HUES64 (cell line): ENCODE data around the gene PCYOX1L.

Source experiments
- H3K27ac ChIP-seq: 2 replicates; pipeline ENCODE4 v1.7.0; 2013; ENCODE audit warnings: low read depth, low read length, inconsistent platforms
- H3K27me3 ChIP-seq: 2 replicates; pipeline ENCODE4 v1.6.1; 2013; ENCODE audit warnings: mild to moderate bottlenecking, low read length; ENCODE audit not compliant: insufficient read depth
- H3K36me3 ChIP-seq: 2 replicates; pipeline ENCODE4 v1.6.1; 2013; ENCODE audit warnings: mild to moderate bottlenecking, low read length; ENCODE audit not compliant: insufficient read depth
- H3K4me1 ChIP-seq: 2 replicates; pipeline ENCODE4 v1.6.1; 2013; ENCODE audit warnings: mild to moderate bottlenecking, low read length, moderate library complexity; ENCODE audit not compliant: insufficient read depth
- H3K4me3 ChIP-seq: 2 replicates; pipeline ENCODE4 v1.5.1; 2013; ENCODE audit warnings: mild to moderate bottlenecking, low read length, moderate library complexity
- H3K9ac ChIP-seq: 2 replicates; pipeline ENCODE4 v1.6.1; 2013; ENCODE audit warnings: mild to moderate bottlenecking, low read depth, low read length
- H3K9me3 ChIP-seq: 2 replicates; pipeline ENCODE4 v1.6.1; 2013; ENCODE audit warnings: low read depth, low read length; ENCODE audit not compliant: insufficient read depth
- WGBS: fragments of 150-250, 120-280 bp; methylation state at CpG from one replicate; pipeline ENCODE4 v1.1.7; 2013; ENCODE audit warnings: missing lambda C conversion rate; 5-methylcytosine and 5-hydroxymethylcytosine counted together

The PCYOX1L gene

DNA sequence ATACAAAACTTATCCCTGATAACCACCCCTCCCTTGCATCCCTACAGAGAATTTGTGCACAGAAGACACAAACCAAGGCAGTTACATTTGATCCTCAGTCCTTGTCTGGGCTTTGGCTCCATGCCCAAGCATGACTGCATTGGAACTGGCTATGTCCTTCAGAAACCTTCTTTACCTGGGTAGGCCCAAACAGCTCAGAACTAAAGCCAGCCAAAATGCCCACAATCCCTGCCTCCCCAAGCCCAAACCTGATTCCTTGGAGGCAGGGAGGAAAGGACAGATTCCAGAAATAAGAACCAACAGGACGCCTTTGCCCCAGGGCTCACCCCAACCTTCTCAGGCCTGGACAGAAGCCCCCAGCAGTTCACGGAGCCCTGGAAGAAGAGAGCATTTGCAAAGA is 13.0 kb downstream of the PCYOX1L start:
- no peaks in the 10 kb centered on the region for H3K9me3 ChIP-seq
- no peaks in the 10 kb centered on the region for H3K27me3 ChIP-seq

GRCh38 chr5:149371296-149371962 is 13.6 kb downstream of the PCYOX1L start:
- Histone ChIP-seq H3K4me3 (no peak overlapping the region), H3K27me3 (no peaks in the 10 kb centered on the region), H3K9ac (no peak overlapping the region), H3K27ac (no peak overlapping the region), H3K36me3 (no peaks in the 10 kb centered on the region), H3K4me1 (peaks cover 4% of the 10 kb centered on the region; the same call in 1 of the 2 replicates), H3K9me3 (no peaks in the 10 kb centered on the region)
- 54% methylated on average over 12 of the region's 12 CpGs for WGBS

More for the DNA sequence above, 13.0 kb downstream of the PCYOX1L start:
- H3K4me1 ChIP-seq: peaks cover 4% of the 10 kb centered on the region; the same call in 1 of the 2 replicates
- H3K36me3 ChIP-seq: no peaks in the 10 kb centered on the region
- no peak overlapping the region for H3K9ac ChIP-seq
- H3K4me3 ChIP-seq: no peak overlapping the region
- H3K27ac ChIP-seq: no peak overlapping the region
- WGBS: 83% methylated on average over 2 of the region's 2 CpGs

DNA sequence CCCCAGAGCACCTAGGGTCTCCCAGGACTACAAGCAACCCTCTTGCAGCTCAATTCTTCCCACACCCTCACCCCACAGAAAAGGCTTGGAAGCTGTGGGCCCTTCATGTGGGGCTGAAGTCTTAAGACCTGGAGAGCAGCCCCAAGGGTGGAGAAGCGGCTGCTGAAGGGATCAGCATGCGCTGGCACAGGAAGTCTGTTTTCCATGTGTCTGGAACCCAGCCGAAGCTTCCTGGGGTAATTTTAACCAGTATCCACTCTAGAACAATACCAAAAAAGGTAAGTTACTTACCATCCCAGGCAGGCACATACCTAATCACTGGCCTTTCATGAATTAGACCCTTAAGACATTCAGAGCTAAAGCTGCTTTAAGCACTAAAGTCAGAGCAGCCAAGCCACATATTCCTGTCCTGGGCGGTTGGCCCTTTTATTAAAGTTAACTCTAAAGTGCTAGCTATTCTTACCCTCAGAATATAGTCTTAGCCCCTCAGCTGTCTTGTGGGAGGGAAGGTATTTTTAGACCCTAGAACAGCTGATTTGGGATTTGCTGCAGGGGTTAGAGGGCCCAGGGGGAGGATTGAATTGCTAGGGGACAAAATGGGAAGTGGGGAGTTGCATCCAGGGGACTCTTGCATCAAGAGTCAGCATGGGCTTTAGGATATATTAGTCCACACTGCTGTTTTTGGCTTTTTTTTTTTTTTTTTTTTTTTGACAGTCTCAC is 14.4 kb downstream of the PCYOX1L start:
- Histone ChIP-seq H3K27ac (no peak overlapping the region), H3K4me1 (peaks cover 4% of the 10 kb centered on the region; the same call in 1 of the 2 replicates), H3K4me3 (no peak overlapping the region), H3K9me3 (no peaks in the 10 kb centered on the region), H3K9ac (no peak overlapping the region), H3K36me3 (no peaks in the 10 kb centered on the region), H3K27me3 (no peaks in the 10 kb centered on the region)
- WGBS: 95% methylated on average over 4 of the region's 4 CpGs

DNA sequence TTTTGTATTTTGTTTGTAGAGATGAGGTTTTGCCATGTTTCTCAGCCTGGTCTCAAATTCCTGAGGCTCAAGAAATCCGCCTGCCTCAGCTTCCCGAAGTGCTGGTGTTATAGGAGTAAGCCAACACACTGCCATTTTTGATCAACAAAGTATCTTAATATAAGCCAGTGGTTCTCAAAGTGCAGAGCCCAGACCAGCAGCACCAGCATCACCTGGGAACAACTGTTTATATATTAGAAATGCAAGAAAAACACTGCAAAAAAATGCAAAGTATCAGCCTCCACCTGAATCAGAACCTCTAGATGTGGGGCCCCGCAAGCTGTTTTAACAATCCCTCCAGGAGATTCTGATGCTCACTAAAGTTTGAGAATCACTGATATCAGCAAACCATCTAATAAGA is 15.1 kb downstream of the PCYOX1L start:
- Histone ChIP-seq H3K27me3 (no peaks in the 10 kb centered on the region), H3K36me3 (no peaks in the 10 kb centered on the region), H3K9me3 (no peaks in the 10 kb centered on the region), H3K4me3 (no peak overlapping the region), H3K4me1 (peaks cover 4% of the 10 kb centered on the region; the same call in 1 of the 2 replicates), H3K27ac (no peak overlapping the region), H3K9ac (no peak overlapping the region)
- 93% methylated on average over 3 of the region's 3 CpGs for WGBS

- no peaks in the 10 kb centered on the region for H3K9me3 ChIP-seq
- H3K4me1 ChIP-seq: peaks cover 4% of the 10 kb centered on the region; the same call in 1 of the 2 replicates
- H3K27ac ChIP-seq: no peak overlapping the region
- no peaks in the 10 kb centered on the region for H3K36me3 ChIP-seq
- no peak overlapping the region for H3K9ac ChIP-seq
- H3K27me3 ChIP-seq: no peaks in the 10 kb centered on the region
- H3K4me3 ChIP-seq: no peak overlapping the region
- 96% methylated on average over 20 of the region's 20 CpGs for WGBS
These were observed 16.5 kb downstream of the PCYOX1L start for GRCh38 chr5:149374303-149374702.

DNA sequence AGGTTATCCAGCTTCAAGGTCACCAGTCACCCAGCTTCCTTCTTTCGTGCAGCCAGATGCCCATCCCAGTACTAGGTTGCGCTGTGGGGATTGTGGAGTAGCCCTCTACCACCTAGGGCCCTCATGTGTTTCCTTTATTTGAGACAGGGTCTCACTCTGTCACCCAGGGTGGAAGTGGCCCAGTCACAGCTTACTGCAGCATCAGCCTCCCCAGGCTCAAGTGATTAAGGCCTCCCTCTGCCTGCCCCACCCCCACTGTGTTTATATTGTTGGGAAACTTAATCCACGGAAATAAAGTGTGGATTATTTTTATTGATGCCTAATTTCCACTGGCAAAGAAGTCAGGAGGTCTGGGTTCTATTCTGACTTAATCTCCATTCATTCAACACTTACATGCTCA is 17.0 kb downstream of the PCYOX1L start:
- WGBS: 93% methylated on average over 2 of the region's 3 CpGs
- H3K27ac ChIP-seq: no peak overlapping the region
- H3K9ac ChIP-seq: no peak overlapping the region
- no peaks in the 10 kb centered on the region for H3K27me3 ChIP-seq
- H3K9me3 ChIP-seq: no peaks in the 10 kb centered on the region
- no peak overlapping the region for H3K4me3 ChIP-seq
- no peaks in the 10 kb centered on the region for H3K36me3 ChIP-seq
- peaks cover 4% of the 10 kb centered on the region; the same call in 1 of the 2 replicates for H3K4me1 ChIP-seq

GRCh38 chr5:149375434-149375833 is 17.6 kb downstream of the PCYOX1L start:
- Histone ChIP-seq H3K36me3 (no peaks in the 10 kb centered on the region), H3K9me3 (no peaks in the 10 kb centered on the region), H3K4me3 (no peak overlapping the region), H3K4me1 (peaks cover 4% of the 10 kb centered on the region; the same call in 1 of the 2 replicates), H3K27ac (no peak overlapping the region), H3K9ac (no peak overlapping the region), H3K27me3 (no peaks in the 10 kb centered on the region)
- 91% methylated on average over 6 of the region's 6 CpGs for WGBS

DNA sequence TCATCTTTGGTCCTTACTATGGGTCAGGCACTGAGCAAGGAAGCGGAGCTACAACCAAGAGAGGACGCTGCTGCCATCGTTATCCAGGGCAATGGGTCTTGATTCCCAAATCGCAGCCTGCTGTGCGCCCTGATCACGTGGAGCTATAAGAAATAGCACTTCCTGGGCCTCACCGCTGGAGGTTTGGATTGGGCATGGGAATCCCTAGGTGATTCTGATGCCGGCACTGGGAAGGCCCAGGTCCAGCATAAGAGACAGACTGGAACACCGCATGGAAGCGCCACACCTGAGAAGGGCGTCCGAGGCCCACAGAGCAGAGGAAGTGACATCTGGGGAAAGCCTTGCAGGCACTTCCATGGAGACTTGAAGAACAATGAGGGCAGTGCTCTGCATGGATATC is 18.3 kb downstream of the PCYOX1L start:
- H3K4me1 ChIP-seq: peaks cover 3% of the 10 kb centered on the region; the same call in 1 of the 2 replicates
- H3K36me3 ChIP-seq: no peaks in the 10 kb centered on the region
- no peaks in the 10 kb centered on the region for H3K27me3 ChIP-seq
- H3K27ac ChIP-seq: no peak overlapping the region
- H3K9ac ChIP-seq: no peak overlapping the region
- 94% methylated on average over 12 of the region's 12 CpGs for WGBS
- H3K9me3 ChIP-seq: no peaks in the 10 kb centered on the region
- H3K4me3 ChIP-seq: no peak overlapping the region

- no peaks in the 10 kb centered on the region for H3K36me3 ChIP-seq
- no peak overlapping the region for H3K4me3 ChIP-seq
- H3K9ac ChIP-seq: no peak overlapping the region
- 0 out of 2 replicates have a peak, but pooled peaks cover 4% of the 10 kb centered on the region for H3K4me1 ChIP-seq
- H3K9me3 ChIP-seq: no peaks in the 10 kb centered on the region
- no peak overlapping the region for H3K27ac ChIP-seq
- WGBS: 94% methylated on average over 7 of the region's 7 CpGs
- no peaks in the 10 kb centered on the region for H3K27me3 ChIP-seq
These were observed 19.0 kb downstream of the PCYOX1L start for GRCh38 chr5:149376711-149377447.

- H3K9ac ChIP-seq: no peak overlapping the region
- no peak overlapping the region for H3K4me3 ChIP-seq
- no peaks in the 10 kb centered on the region for H3K9me3 ChIP-seq
- H3K36me3 ChIP-seq: no peaks in the 10 kb centered on the region
- no peaks in the 10 kb centered on the region for H3K27me3 ChIP-seq
- no peak overlapping the region for H3K27ac ChIP-seq
- H3K4me1 ChIP-seq: 0 out of 2 replicates have a peak, but pooled peaks cover 4% of the 10 kb centered on the region
- 75% methylated on average over 5 of the region's 5 CpGs for WGBS
These were observed 20.5 kb downstream of the PCYOX1L start for GRCh38 chr5:149378241-149378820.
